ENCODE data around the gene ALX3.

DNA sequence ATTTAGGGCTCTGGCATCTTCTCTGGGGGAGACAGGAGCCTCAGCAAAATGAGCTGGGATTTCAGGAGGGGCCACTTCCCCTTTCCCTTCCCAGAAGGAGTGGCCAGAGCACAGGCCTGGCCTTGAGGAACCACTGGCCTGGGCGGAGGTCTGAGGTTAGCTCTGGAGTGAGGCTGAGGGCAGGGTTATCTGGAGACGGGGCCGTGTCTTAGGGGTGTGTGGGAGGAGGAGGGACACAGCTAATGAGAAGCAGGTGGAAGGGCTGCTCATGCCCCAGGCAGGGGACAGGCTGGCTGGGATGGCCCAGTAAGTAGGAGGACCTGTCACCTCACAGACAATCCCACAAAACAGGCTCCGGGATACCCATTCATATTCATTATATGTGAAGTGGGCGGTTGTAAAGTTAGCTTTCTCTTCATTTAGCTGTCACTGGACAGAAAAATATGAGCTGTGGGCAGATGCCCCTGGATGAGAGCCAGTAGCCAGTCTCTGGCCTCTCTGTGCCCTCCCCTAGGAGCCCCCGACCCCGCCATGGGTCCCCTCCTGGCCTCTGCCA, 12.4 kb downstream of the ALX3 start:
- no peak for TF ChIP-seq POLR2A (IDR thresholded peaks at IDR 0.05; ENCODE audit: low read depth, low read length)
- TF ChIP-seq TAF1 (IDR thresholded peaks at IDR 0.05; ENCODE audit: borderline replicate concordance, low read depth, low read length), result no peak
- TF ChIP-seq POLR2AphosphoS5 (IDR thresholded peaks at IDR 0.05; ENCODE audit: low read depth, low read length), result no peak
